ENCODE data around the gene LURAP1L. TPM values are rescaled to one million over a fixed set of nuclear protein-coding genes. Genes with fewer than 3 reads are reported as not detected.

Gene LURAP1L
- total RNA-seq, 2 donors from 2014 or later: 0.24 to 1.3 TPM

GRCh38 chr9:12826924-12827565, 52.2 kb downstream of the LURAP1L start:
- Mint-ChIP-seq H3K4me3 (no peak overlapping the region), H3K4me1 (no peaks in the 10 kb centered on the region), H3K9me3 (no peaks in the 10 kb centered on the region), H3K27me3 (ENCODE audit: insufficient read depth) (no peaks in the 10 kb centered on the region), H3K36me3 (ENCODE audit: low read depth) (no peaks in the 10 kb centered on the region), H3K27ac (no peak overlapping the region)
- TF ChIP-seq CTCF (conservative IDR thresholded peaks at IDR 0.05): no peak
- H3K9ac ChIP-seq (ENCODE audit: extremely low read depth, low read length, poor library complexity, severe bottlenecking): no peak overlapping the region
- H3K9me3 ChIP-seq (ENCODE audit: control insufficient read depth, low read length): no peaks in the 10 kb centered on the region
- H3K27me3 ChIP-seq (ENCODE audit: control insufficient read depth, insufficient read depth, low read length, poor library complexity, severe bottlenecking): no peaks in the 10 kb centered on the region
- H3K36me3 ChIP-seq (ENCODE audit: control insufficient read depth, insufficient read depth, low read length): no peaks in the 10 kb centered on the region
- WGBS, 2 experiments (ENCODE audit: insufficient coverage in 1 of 2, insufficient read length in 1 of 2): 87 to 93% methylated on average over 2 to 3 of the region's 3 CpGs
- H3K27ac ChIP-seq (ENCODE audit: low read depth, low read length): no peak overlapping the region
- H3K4me1 ChIP-seq (ENCODE audit: control insufficient read depth, insufficient read depth, low read length): no peaks in the 10 kb centered on the region
- DNase-seq: no peak
- H3K4me3 ChIP-seq (ENCODE audit: low read length): no peak overlapping the region

GRCh38 chr9:12833701-12834100, 58.9 kb downstream of the LURAP1L start:
- H3K9ac ChIP-seq (ENCODE audit: extremely low read depth, low read length, poor library complexity, severe bottlenecking): no peak overlapping the region
- H3K27ac ChIP-seq (ENCODE audit: low read depth, low read length): no peak overlapping the region
- Mint-ChIP-seq H3K27me3 (ENCODE audit: insufficient read depth) (no peaks in the 10 kb centered on the region), H3K4me1 (no peaks in the 10 kb centered on the region), H3K36me3 (ENCODE audit: low read depth) (no peaks in the 10 kb centered on the region), H3K4me3 (no peak overlapping the region), H3K27ac (no peak overlapping the region), H3K9me3 (no peaks in the 10 kb centered on the region)
- H3K4me1 ChIP-seq (ENCODE audit: control insufficient read depth, insufficient read depth, low read length): no peaks in the 10 kb centered on the region
- no peaks in the 10 kb centered on the region for H3K27me3 ChIP-seq (ENCODE audit: control insufficient read depth, insufficient read depth, low read length, poor library complexity, severe bottlenecking)
- WGBS, 2 experiments (ENCODE audit: insufficient coverage in 1 of 2, insufficient read length in 1 of 2): 90% methylated on average over 1 of the region's 1 CpG; no CpG with 5 or more reads in 1 of the 2 experiments
- TF ChIP-seq CTCF (conservative IDR thresholded peaks at IDR 0.05): no peak
- DNase-seq: no peak
- no peaks in the 10 kb centered on the region for H3K36me3 ChIP-seq (ENCODE audit: control insufficient read depth, insufficient read depth, low read length)
- H3K4me3 ChIP-seq (ENCODE audit: low read length): no peak overlapping the region
- no peaks in the 10 kb centered on the region for H3K9me3 ChIP-seq (ENCODE audit: control insufficient read depth, low read length)

GRCh38 chr9:12838546-12838945, 63.7 kb downstream of the LURAP1L start:
- no peaks in the 10 kb centered on the region for H3K9me3 Mint-ChIP-seq
- Histone ChIP-seq H3K36me3 (ENCODE audit: control insufficient read depth, insufficient read depth, low read length) (no peaks in the 10 kb centered on the region), H3K27me3 (ENCODE audit: control insufficient read depth, insufficient read depth, low read length, poor library complexity, severe bottlenecking) (no peaks in the 10 kb centered on the region), H3K4me1 (ENCODE audit: control insufficient read depth, insufficient read depth, low read length) (no peaks in the 10 kb centered on the region), H3K27ac (ENCODE audit: low read depth, low read length) (no peak overlapping the region), H3K9me3 (ENCODE audit: control insufficient read depth, low read length) (no peaks in the 10 kb centered on the region), H3K9ac (ENCODE audit: extremely low read depth, low read length, poor library complexity, severe bottlenecking) (no peak overlapping the region), H3K4me3 (ENCODE audit: low read length) (no peak overlapping the region)
- H3K4me1 Mint-ChIP-seq: no peaks in the 10 kb centered on the region
- no peak overlapping the region for H3K27ac Mint-ChIP-seq
- DNase-seq: no peak
- no peaks in the 10 kb centered on the region for H3K27me3 Mint-ChIP-seq (ENCODE audit: insufficient read depth)
- no peak overlapping the region for H3K4me3 Mint-ChIP-seq
- H3K36me3 Mint-ChIP-seq (ENCODE audit: low read depth): no peaks in the 10 kb centered on the region
- no peak for TF ChIP-seq CTCF (conservative IDR thresholded peaks at IDR 0.05)

All from endodermal cell (in vitro differentiated cells).